Measurements from ENCODE around the gene SFTPB.

Gene SFTPB

DNA sequence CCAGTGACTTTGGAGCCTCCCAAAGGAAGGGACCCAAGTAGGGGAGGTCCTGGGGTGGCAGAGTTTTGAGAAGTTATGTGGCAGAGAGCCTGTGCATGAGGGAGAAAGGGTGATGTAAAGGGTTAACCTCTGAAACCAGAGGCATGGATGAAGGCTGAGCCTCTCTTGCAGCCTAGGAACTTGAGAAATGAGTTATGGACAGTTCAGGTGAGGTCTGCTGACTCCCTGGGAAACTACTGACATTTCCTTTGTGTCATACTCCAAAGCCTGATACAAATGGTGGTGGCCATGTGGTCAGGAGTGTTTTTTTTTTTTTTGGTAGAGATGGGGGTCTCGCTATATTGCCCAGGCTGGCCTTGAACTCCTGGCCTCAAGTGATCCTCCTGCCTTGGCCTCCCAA lies 13.8 kb upstream of the SFTPB start:
- TF ChIP-seq EGR1 (IDR thresholded peaks at IDR 0.05) (no peak), ZBTB7A (IDR thresholded peaks at IDR 0.05; ENCODE audit: low read depth) (no peak), TCF12 (IDR thresholded peaks at IDR 0.05; ENCODE audit: low read depth) (no peak), NFIC (IDR thresholded peaks at IDR 0.05) (no peak), CEBPB (IDR thresholded peaks at IDR 0.05) (no peak), YY1 (IDR thresholded peaks at IDR 0.05; ENCODE audit: low read depth) (no peak), TAF1 (IDR thresholded peaks at IDR 0.05; ENCODE audit: low read depth) (no peak), CREB1 (IDR thresholded peaks at IDR 0.05; ENCODE audit: low read depth) (no peak), EP300 (IDR thresholded peaks at IDR 0.05; ENCODE audit: borderline replicate concordance) (no peak), FOXM1 (IDR thresholded peaks at IDR 0.05; ENCODE audit: borderline replicate concordance, low read depth) (no peak), RAD21 (IDR thresholded peaks at IDR 0.05; ENCODE audit: low read depth) (no peak), TEAD4 (IDR thresholded peaks at IDR 0.05) (no peak)
- TF ChIP-seq, protein P1, sequence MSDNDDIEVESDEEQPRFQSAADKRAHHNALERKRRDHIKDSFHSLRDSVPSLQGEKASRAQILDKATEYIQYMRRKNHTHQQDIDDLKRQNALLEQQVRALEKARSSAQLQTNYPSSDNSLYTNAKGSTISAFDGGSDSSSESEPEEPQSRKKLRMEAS (IDR thresholded peaks at IDR 0.05), result no peak
- TF ChIP-seq, protein P2, sequence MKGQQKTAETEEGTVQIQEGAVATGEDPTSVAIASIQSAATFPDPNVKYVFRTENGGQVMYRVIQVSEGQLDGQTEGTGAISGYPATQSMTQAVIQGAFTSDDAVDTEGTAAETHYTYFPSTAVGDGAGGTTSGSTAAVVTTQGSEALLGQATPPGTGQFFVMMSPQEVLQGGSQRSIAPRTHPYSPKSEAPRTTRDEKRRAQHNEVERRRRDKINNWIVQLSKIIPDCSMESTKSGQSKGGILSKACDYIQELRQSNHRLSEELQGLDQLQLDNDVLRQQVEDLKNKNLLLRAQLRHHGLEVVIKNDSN (IDR thresholded peaks at IDR 0.05), result no peak
- TF ChIP-seq, protein P3, sequence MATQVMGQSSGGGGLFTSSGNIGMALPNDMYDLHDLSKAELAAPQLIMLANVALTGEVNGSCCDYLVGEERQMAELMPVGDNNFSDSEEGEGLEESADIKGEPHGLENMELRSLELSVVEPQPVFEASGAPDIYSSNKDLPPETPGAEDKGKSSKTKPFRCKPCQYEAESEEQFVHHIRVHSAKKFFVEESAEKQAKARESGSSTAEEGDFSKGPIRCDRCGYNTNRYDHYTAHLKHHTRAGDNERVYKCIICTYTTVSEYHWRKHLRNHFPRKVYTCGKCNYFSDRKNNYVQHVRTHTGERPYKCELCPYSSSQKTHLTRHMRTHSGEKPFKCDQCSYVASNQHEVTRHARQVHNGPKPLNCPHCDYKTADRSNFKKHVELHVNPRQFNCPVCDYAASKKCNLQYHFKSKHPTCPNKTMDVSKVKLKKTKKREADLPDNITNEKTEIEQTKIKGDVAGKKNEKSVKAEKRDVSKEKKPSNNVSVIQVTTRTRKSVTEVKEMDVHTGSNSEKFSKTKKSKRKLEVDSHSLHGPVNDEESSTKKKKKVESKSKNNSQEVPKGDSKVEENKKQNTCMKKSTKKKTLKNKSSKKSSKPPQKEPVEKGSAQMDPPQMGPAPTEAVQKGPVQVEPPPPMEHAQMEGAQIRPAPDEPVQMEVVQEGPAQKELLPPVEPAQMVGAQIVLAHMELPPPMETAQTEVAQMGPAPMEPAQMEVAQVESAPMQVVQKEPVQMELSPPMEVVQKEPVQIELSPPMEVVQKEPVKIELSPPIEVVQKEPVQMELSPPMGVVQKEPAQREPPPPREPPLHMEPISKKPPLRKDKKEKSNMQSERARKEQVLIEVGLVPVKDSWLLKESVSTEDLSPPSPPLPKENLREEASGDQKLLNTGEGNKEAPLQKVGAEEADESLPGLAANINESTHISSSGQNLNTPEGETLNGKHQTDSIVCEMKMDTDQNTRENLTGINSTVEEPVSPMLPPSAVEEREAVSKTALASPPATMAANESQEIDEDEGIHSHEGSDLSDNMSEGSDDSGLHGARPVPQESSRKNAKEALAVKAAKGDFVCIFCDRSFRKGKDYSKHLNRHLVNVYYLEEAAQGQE (IDR thresholded peaks at IDR 0.05; ENCODE audit: low read depth), result no peak

DNA sequence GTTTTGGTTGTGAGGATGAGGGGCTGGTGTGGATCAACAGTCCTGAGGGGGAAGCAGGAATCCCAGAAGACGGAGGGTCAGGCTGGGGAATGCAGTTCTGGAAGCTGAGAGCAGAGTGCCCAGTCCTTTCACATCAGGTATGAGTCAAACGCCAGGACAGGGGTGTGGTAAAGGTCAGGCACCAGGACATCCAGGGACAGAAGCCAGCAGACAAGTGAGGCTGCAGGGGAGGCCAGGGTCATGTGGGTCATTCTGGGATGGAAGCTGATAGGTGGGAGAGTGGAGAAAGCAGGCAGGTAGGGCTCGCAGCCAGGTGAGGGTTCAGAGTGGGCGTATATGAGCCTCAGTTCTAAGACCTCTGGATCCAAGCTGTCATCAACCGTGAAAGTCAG lies 13.4 kb upstream of the SFTPB start:
- no peak for TF ChIP-seq TCF12 (IDR thresholded peaks at IDR 0.05; ENCODE audit: low read depth)
- TF ChIP-seq, protein P3 (IDR thresholded peaks at IDR 0.05; ENCODE audit: low read depth), result no peak
- no peak for TF ChIP-seq TEAD4 (IDR thresholded peaks at IDR 0.05)
- TF ChIP-seq, protein P2 (IDR thresholded peaks at IDR 0.05), result no peak

DNA sequence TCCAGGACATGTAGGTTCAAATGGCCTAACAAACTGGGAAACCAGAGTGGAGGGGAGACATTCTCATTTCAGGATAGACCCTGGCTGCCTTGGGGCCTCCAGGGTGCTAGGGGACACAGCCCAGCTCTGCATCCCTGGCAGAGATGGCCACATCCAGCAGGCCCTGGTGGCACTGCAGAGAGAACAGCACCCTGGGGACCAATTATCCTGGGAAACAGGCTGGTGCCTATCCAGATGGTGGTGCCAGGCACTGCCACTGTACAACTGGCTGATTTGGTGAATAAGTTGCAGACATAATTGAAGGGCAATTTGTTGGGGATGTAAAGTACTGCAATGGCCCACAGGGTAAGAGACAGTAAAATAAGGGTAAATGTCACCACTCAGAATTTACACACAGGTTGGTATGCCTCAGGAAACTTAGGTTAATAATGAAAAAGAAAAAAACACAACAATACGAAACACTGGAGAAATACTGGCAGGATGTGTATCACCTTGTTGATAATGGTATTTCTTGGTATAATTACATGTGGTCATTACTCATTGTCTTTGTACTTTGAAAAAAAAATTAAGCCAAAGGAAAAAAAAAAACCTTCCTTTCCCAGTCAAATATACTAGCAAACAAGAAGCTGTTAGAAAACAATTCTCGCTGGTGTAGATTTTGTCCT lies 12.8 kb upstream of the SFTPB start:
- TF ChIP-seq ZBTB7A (IDR thresholded peaks at IDR 0.05; ENCODE audit: low read depth) (no peak), TEAD4 (IDR thresholded peaks at IDR 0.05) (no peak), TCF12 (IDR thresholded peaks at IDR 0.05; ENCODE audit: low read depth) (no peak), RAD21 (IDR thresholded peaks at IDR 0.05; ENCODE audit: low read depth) (no peak), FOXM1 (IDR thresholded peaks at IDR 0.05; ENCODE audit: borderline replicate concordance, low read depth) (no peak), TAF1 (IDR thresholded peaks at IDR 0.05; ENCODE audit: low read depth) (no peak), EGR1 (IDR thresholded peaks at IDR 0.05) (no peak), YY1 (IDR thresholded peaks at IDR 0.05; ENCODE audit: low read depth) (no peak), NFIC (IDR thresholded peaks at IDR 0.05) (no peak), EP300 (IDR thresholded peaks at IDR 0.05; ENCODE audit: borderline replicate concordance) (no peak), CEBPB (IDR thresholded peaks at IDR 0.05) (no peak), CREB1 (IDR thresholded peaks at IDR 0.05; ENCODE audit: low read depth) (no peak)
- TF ChIP-seq, protein P3 (IDR thresholded peaks at IDR 0.05; ENCODE audit: low read depth), result no peak
- TF ChIP-seq, protein P1 (IDR thresholded peaks at IDR 0.05), result no peak
- TF ChIP-seq, protein P2 (IDR thresholded peaks at IDR 0.05), result no peak

Measured in Ishikawa (cell line).